ENCODE results near the gene STMP1.

Gene STMP1

DNA sequence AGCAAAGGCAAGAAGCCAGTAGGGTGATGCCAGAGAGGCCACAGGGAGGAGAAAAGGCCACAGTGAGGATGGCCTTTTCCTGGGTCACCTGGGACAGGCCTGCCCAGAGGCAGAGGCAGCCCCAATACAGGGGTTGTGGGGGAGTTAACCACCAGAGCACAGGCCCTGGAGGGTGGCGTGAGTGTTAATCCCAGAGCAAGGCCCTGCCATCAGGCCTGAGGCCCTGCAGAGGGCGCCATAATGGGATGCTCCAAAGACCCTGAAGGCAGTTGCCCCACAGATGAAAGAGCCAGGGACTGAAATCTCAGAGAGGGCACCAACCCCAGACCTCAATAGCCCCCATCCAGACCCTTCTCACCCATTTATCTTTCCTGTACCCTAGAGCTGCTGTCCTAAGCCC is 41.8 kb downstream of the STMP1 start:
- DNase-seq = no peak

DNA sequence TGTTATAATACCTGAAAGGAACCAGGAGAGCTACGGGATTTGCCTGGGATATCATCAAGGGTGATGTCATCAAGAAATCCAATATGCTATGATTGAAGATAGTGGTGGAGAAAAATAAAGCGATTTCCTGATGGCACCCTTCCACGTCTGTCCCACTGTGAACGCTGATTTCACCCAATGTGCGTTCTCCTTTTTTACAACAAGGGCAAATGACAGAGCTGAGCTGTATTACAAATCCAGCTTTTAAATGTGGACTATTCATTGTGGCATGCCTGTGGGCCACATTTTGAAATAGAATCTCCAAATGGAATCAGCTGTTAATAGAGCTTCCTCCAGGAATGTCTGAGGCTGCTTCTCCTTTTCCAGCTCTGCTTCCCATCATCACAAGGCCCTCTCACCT is 42.4 kb downstream of the STMP1 start:
- no peak for DNase-seq

DNA sequence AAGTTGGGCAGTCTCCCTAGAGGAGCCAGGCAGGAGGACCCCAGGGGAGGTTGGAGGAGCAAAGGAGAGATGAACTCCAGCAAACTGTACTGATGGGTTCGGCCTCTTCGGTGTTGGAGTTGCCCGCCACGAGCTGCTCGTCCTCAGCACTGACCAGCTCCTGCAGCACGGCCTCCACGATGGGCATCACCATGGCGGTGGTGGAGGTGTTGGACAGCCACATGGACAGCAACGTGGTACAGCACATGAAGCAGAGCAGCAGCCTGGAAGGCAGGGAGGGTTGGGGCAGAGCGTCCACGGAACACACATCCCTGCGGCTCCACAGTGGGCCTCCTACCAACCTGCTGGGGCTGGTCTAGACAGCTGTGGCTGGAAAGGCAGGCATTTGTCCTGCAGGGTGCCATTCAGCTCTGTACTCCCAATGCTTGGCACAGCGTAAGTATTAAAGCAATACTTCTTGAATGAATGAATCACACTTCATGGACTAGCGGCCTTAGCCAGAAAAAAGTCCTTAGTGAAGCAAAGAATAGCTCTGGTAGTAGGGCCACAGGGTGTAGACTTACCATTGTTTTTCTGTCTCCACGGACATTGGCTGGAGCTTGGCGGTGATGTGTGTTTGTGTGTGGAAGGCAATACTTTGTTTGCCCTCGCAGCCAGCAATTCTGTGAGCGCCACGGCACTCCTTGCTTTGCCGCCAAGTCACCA is 43.9 kb downstream of the STMP1 start:
- DNase-seq = no peak

DNA sequence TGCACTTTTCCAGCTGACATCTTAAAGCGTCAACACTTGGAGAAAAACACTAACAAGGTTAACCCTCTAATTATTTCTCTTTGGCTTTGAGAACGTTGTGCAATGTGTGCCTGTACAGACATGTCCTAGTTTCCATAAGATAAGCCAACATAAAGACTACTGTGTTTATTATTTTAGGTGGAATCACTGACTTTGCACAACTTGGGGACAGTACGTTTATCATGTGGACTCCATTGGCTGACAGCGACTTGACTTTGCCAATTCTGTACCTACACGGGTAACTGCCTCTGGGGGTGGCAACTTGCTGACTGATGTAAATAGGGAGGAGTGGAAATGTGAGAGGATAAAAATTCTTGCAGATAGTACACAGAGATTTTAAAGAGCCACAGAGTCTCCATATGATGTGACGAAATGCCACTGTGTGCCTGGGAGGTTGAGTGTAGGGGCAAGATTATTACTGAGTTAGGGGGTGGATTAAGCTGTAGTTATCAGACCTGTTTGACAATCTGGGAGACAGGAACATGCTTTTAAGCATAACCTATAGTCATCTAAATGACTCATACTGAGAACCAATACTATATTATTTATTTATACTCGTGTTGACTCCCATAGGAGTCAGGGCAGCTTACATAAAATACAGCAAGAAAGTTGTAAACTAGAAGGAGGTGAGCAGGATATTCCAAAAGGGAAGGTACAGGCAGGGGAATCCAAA is 44.7 kb downstream of the STMP1 start:
- no peak for DNase-seq

DNA sequence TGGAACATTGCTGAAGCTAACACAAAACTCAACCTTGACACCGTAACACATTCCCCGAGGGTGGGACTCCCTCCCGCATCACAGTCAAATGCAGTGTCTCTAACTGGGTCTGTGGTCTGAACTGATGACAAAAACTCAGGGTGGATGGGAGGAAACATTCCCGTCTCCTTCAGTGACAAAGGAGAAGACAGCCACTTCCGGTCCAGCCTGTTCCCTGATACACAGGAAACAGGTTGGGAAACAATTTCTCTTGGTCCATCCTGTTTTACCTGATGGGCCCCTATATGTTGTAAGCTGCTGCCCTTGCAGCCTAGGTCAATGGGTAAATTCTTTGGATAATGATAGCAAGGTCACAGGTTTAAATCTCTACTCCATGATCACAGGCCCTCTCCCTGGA is 45.3 kb downstream of the STMP1 start:
- DNase-seq = no peak

DNA sequence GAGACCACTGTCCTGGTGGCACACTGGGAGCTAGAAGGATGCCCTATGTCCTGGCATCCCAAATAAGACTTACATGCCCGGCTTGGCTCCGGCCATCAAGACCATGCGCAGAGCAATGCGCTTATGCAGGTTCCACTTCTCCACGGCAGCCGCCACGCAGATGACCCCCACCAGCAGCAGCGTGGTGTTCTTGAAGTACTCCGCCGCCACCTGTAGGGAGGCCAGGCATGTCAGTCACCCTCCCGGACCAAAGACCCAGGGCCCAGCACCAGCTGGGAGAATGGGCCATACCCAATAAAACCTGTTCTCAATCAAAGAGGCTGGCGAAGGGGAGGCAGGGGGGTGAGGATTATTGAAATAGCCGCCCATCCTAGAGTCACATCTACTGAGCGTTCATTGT is 45.7 kb downstream of the STMP1 start:
- DNase-seq = no peak

DNA sequence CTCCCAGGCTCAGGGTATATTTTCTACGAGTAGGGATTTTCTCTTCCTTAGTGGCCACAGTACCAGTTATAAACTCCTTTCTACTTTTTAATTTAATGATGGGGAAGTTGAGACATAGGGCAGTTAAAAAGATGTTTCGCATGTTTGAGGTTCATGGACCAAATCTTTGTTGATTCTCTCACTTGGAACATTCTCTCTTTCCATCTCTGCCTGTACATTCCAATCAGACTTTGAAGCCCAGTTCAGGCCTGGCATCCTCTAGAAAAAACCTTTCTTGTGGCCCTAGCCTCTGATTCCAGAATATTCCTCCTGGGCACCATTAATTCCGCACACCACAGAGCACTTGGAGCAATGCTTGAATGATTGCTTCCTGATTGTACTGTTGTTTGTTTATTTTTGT is 47.2 kb downstream of the STMP1 start:
- no peak for DNase-seq

DNA sequence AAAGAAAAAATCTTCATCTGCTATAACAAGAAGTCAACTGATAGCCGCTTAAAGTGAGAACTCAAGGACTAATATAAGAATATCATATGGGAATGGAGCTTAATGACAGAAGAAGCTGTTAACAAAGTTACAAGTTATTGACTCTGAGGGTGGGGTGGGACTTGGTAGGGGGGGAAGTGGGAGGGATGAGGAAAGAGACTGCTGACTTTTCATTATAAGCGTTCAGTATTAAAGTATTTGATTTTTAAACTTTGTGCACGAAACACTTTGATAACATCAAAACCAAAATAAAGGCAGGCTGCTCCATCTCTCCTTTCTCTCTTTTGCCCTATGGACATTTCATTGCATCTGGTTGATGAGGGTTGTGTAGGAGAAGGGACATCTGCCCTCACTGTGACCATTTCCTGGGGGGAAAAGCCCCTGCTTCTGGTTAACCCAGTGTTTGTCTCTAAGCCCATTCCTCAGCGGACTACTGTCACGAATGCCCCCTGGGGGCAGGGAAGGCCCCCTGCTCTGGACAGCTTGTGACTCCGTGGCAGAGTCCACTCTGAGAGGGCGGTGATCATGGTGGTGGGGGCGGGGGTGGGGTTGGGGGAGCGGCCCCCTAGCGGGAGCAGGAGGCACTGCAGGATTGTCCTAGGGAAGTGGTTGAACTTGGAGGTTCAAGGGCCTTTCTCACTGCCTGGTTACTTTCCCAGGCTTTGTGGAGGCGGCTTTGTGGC is 48.3 kb downstream of the STMP1 start:
- DNase-seq = no peak

DNA sequence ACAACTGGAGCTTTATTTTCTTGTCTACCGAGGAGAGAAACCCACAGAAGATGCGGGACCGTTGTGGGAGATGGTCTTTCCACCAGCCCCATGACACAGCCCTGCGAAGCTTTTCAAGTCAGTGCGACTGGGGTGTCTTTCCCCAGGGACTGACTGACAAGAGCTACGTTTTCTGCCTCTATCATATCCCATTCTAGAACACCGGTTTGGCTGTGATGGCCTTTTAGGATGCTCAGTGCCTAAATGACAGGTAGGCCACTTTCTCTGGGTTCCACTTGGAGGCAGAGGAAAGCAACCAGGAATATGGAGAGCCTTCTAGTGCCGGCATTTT is 48.8 kb downstream of the STMP1 start:
- DNase-seq = no peak

DNA sequence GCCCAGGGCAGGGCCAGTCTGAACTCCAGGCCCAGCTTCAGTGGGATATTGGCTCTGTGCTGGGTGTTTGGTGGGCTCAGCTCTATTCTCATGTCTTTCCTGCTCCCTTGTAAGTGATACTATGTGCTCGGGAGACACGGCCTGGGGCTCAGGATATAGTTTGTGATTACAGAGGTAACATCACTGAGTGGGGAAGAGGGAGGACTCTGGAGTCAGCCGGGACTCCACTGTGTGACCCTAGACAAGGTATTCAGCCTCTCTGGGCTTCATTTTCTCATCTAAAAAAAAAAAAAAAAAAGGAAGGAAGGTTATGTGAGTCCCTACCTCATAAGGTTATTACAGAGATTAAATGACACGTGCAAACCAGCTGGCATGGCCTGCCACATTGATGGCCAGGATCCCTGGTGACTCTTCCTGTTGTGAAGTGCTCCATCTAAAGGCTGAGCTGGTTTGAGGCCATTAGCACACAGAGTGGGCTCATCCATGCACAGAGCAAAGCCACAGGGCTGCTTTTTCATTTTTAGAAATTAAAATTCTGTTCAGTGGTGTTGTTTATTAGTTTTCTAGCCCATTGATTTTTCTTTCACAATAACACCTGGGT is 50.0 kb downstream of the STMP1 start:
- DNase-seq = peak in 1 of 2 experiments; percentile 23

DNA sequence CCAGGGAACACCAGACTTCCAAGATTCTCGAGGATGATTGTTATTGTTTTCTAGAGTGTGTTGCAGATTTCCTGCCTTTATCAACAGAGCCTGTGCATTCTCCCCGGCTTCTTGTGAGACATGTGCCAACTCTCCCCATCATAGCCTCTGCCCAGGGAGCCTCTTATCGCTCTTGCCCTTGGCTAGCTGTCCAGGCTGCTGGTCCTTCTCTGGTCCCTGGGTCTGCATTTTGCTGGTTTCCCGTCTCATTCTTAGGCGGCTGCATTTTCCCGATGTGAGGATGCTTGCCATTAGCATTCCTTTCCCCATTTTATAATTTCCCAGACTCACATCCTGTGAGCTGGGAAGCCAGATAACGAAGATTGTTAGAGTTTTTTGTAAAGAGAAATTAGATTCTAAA is 50.5 kb downstream of the STMP1 start:
- DNase-seq = no peak

DNA sequence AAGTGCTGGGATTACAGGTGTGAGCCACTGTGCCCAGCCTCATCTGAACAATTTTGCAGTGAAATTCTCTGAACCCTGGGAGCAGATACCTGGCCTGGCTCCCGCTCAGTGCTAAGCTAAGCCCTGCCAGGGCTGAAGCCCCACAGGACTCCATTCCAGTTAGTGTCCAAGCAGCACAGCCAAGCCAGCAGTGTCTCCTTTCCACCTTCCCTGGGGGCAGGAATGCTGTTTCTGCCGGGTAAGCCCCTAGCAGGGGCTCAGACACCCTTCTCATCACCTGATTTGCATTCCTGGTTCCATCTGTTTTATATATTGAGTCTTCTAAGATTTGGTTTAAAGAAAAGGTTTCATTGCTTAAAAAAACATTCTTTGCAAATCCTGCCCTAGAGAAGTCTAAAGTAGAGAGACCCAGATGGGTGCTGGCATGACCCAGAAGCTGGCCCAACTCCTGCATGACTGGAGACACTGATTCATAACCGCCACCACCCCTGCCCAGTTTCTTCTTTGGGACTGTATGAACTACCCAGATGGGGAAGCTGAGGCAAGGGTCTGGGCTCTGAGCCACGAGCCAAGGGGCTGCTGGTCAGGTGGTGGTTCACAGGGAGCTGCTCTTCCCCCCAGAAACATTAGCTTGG is 51.6 kb downstream of the STMP1 start:
- DNase-seq = no peak

DNA sequence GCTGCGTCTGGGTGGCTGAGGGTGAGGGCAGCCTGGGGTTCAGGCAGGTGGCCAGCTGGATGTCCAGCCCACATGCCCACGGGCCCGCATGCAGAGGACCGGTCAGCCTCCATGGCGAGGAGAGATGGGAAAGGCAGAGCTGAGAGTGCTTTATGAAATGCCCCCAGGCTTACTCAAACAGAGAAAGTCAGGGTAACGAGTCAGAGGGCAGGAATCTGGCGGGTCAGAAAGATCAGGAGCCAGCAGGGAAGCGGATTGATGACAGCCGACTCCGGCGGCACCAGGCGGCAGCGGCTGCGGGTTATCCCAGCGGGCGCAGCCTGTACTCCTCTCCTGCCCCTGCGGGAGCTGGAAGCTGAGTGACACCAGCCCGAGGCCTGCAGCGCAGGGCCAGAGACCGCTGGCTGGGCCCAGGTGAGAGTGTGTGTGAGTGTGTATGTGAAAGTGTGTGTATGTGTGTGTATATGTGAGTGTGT is 52.3 kb downstream of the STMP1 start:
- DNase-seq = no peak

DNA sequence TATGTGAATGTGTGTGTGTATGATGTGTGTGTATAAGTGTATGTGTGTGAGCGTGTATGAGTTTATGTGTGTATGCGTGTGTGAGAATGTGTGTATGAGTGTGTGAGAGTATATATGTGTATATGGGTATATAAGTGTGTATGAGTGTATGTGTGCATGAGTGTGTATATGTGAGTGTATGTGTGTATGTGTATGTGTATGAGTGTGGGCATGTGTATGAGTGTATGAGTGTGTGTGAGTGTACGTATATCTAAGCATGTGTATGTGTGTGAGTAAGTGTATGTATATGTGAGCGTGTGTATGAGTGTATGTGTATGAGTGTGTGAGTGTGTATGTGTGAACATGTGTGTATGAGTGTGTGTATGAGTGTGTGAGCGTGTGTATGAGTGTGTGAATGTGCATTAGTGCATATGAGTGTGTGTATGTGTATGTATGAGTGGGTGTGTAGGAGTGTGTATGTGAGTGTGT is 52.8 kb downstream of the STMP1 start:
- no peak for DNase-seq

DNA sequence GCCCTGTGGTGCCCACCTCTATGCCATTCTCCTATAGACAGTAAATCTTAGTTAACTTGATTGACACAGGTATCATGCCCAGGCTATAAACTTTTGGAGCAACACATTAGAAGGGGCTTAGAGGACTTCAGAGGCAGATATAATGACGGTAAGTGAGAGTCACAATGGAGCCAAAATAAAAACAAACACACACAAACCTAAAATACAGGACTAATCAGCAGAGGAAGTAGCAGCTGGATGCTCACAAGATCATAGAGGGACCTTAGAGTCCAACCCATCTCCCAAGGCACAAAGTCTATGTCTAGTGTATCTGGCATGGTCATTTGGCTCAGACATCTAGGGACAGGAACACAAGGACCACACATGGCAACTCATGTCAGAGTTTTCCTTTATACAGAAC is 53.4 kb downstream of the STMP1 start:
- no peak for DNase-seq

DNA sequence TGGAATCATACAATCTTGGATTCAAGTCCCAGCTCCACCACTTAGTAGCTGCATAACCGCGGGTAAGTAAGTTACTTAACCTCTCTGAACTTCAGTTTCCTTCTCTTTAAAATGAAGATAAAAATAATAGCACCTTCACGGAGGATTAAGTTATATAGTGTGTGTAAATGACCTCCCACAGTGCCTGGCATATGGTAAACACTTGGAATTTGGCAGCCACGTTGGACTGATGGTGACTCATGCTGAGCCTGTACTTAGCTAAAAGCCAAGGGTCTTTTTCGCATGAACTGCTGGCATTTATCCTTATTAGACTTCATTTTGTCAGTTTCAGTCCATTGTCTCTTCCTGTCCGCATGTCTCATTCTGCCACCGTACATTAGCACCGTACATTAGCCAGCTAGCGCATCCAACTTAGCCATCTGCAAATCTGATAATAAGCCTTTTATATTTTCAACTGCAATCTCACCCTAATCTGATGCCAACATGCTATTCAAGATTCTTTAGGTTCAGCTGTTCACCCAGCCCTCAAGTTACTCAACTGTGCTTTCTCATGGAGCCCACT is 54.4 kb downstream of the STMP1 start:
- no peak for DNase-seq

DNA sequence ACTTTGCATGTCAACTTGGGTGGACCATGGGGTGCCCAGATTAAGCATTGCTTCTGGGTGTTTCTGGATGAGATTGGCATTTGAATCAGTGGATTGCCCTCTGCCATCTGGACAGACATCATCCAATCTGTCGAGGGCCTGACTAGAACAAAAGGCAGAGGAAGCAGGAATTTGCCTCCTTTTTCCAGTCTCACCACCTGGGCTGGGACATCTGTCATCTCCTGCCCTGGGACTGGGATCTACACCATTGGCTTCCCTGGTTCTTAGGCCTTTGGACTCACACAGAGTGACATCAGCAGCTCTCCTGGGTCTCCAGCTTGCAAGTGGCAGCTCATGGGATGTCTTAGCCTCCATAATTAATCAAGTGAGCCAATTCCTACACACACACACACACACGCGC is 55.4 kb downstream of the STMP1 start:
- no peak for DNase-seq

DNA sequence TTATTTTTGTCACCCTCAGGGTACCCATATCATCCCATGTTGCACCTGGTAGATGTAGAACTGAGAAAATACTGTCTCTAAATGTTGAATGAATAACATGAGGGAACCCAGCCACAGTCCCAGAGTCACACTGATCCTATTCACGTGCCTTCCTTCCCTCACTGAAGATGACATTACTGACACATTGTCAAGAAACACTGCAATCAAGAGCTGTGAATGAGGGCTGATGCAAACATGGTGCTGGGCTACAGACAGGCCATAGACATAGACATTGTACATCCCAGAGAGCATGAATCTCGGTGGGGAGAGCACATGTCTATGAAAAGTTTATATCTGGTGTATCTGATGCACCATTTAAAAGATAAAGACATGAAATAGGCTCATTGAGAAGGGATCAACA is 55.9 kb downstream of the STMP1 start:
- DNase-seq = no peak

DNA sequence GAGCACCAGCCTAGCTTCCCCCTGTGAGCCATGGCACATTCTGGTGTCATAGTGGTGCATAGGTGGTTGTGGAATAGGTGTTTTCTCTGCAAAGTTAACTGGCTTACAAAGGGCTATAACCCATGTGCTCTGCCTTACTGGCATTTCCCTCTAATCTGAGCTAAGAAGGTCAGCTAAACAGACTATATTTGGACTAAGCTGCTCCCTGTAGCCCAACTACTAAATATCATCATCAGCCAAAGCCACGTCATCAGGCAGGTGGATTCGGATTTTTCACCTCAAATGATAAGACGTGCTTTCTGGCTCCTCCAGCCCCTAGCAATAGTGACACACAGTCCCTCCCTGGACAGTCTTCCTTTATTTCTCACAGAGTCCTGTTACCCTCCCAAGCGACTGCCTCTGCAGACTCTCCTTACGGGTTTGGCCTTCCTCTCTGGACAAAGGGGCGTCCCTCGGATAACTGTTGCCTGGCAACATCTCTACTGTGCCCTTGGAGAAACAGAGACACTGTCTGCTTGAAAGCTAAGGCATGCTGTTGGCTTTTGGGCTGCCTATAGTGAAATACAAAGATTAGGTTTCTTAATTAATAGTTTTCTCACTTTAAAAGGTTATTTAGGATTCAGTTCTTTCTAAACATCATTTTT is 56.6 kb downstream of the STMP1 start:
- no peak for DNase-seq

DNA sequence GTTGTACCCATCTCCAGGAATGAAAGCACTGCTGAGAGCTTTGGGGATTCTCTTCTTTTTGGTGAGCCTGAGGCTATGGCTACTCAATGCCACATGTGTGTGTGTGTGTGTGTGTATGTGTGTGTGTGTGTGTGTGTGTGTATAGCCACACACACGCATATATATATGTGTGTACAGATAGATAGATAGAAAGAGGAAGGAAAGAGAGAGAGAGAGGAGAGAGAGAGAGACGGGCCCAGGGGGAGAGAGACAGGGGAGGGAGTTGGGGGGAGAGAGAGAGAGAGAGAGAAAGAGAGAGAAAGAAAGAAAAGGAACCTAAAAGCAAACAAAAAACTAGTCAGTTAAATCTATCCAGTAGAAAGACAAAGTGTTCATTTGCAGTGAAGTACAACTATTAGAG is 57.4 kb downstream of the STMP1 start:
- DNase-seq = no peak

DNA sequence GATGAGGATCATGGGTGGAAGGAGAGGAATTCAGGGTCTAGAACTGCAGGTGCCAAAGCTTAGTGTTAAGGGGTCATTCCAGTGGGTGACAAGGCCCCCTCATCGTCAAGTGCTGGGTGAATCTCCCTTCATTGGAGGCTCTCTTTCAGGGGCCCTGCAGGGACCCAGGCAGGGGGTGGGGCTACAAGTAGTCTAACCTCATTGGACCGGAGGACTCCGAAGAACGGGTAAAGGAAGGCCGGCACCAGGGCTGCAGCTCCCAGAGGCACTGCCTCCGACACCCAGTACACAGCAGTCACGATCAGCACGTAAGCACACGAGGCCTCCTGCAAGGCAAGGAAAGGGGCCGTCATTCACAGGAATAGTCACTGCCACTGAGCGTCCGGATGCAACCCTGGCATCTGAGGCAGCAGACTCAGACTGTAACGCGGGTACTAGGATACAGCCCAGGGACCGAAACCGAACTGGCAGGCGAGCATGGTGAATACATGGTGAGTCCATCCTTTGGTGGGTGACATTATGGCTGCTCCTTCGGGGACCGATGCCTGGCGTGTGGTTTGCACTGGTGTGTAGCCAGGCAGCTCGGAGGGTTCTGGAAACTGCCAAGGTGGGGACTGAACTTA is 59.0 kb downstream of the STMP1 start:
- no peak for DNase-seq

DNA sequence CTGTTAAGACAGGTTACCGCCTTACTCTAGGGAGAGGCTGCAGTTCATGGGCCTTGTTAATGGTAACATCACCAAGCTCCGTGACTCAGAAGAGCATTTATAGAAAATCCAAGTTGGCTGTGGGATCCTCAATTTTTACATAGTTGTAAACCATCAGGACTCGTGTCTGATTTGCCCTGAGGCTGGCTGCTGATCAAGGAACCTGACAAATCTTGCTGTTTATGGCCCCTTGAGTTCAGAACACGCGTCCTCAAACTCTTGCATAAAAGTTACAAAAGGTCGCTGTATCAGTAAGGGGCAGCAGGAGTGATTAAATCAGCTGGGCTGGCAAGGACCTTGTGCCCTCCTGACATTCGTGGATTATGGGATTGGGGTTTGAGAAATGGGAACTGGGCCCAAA is 61.1 kb downstream of the STMP1 start:
- no peak for DNase-seq
